HG03378 (cell line): Measurements from ENCODE around the gene RNF213.
"Not testable (repeated sequence)": the region's sequence is repeated elsewhere in the genome, so short reads cannot be mapped to it uniquely, and the experiment has no call there.

ENCODE experiments used
- ATAC-seq: cut with Tn5 transposase; IDR thresholded peaks from one replicate; pipeline ENCODE4 v1.9.1; 2021; ENCODE audit warnings: mild to moderate bottlenecking, moderate library complexity; ENCODE audit not compliant: unreplicated experiment

The RNF213 gene

GRCh38 chr17:80386341-80386740 is 125.7 kb downstream of the RNF213 start:
- no peak for ATAC-seq

GRCh38 chr17:80387071-80387470 is 126.4 kb downstream of the RNF213 start:
- no peak for ATAC-seq

GRCh38 chr17:80388175-80388574 is 127.5 kb downstream of the RNF213 start:
- ATAC-seq: no peak

GRCh38 chr17:80388601-80389000 is 127.9 kb downstream of the RNF213 start:
- no peak for ATAC-seq

GRCh38 chr17:80389011-80389995 is 128.7 kb downstream of the RNF213 start:
- no peak for ATAC-seq

GRCh38 chr17:80393241-80393890 is 132.7 kb downstream of the RNF213 start:
- ATAC-seq: no peak

- no peak for ATAC-seq
Measured at GRCh38 chr17:80393961-80394360, 133.3 kb downstream of the RNF213 start.

- no peak for ATAC-seq
Measured at GRCh38 chr17:80394629-80395216, 134.1 kb downstream of the RNF213 start.

GRCh38 chr17:80395402-80396151 is 134.9 kb downstream of the RNF213 start:
- no peak for ATAC-seq

GRCh38 chr17:80396157-80397033 is 135.7 kb downstream of the RNF213 start:
- no peak for ATAC-seq

- ATAC-seq: no peak
Measured at GRCh38 chr17:80397034-80397387, 136.4 kb downstream of the RNF213 start.

- no peak for ATAC-seq
Measured at GRCh38 chr17:80397686-80398085, 137.0 kb downstream of the RNF213 start.

- ATAC-seq: not testable (repeated sequence)
Measured at GRCh38 chr17:80401086-80401485, 140.4 kb downstream of the RNF213 start.

GRCh38 chr17:80402102-80402501 is 141.4 kb downstream of the RNF213 start:
- ATAC-seq: not testable (repeated sequence)

- no peak for ATAC-seq
Measured at GRCh38 chr17:80402959-80403358, 142.3 kb downstream of the RNF213 start.

- ATAC-seq: no peak
Measured at GRCh38 chr17:80406146-80406545, 145.5 kb downstream of the RNF213 start.

- not testable (repeated sequence) for ATAC-seq
Measured at GRCh38 chr17:80407917-80408316, 147.3 kb downstream of the RNF213 start.

GRCh38 chr17:80408872-80409271 is 148.2 kb downstream of the RNF213 start:
- no peak for ATAC-seq

- ATAC-seq: no peak
Measured at GRCh38 chr17:80409626-80410025, 149.0 kb downstream of the RNF213 start.
